ENCODE results near the gene PPBP.

- TF ChIP-seq CTCF (IDR thresholded peaks at IDR 0.05) (no peak), POLR2A (IDR thresholded peaks at IDR 0.05) (no peak), POLR2AphosphoS5 (IDR thresholded peaks at IDR 0.05) (no peak)
Measured at GRCh38 chr4:73978886-73979285, 9.1 kb downstream of the PPBP start.
